ENCODE results near the gene SH3BP5. TPM values are rescaled to one million over a fixed set of nuclear protein-coding genes. Genes with fewer than 3 reads are reported as not detected.

Gene SH3BP5
- total RNA-seq, 1 donor from 2014 or later = 7.7 TPM

- no peak for DNase-seq (ENCODE audit: low read depth)
Measured at GRCh38 chr3:15298504-15298903, 33.9 kb downstream of the SH3BP5 start.

GRCh38 chr3:15297608-15298350 lies 34.6 kb downstream of the SH3BP5 start:
- no peak for DNase-seq (ENCODE audit: low read depth)

GRCh38 chr3:15295506-15295905 lies 36.9 kb downstream of the SH3BP5 start:
- peak; percentile 49 for DNase-seq (ENCODE audit: low read depth)

GRCh38 chr3:15294929-15295328 lies 37.5 kb downstream of the SH3BP5 start:
- DNase-seq (ENCODE audit: low read depth) = no peak

- DNase-seq (ENCODE audit: low read depth) = peak; percentile 72
Measured at GRCh38 chr3:15292765-15293522, 39.4 kb downstream of the SH3BP5 start.

- no peak for DNase-seq (ENCODE audit: low read depth)
Measured at GRCh38 chr3:15291589-15292541, 40.5 kb downstream of the SH3BP5 start.

- DNase-seq (ENCODE audit: low read depth) = no peak
Measured at GRCh38 chr3:15290736-15291135, 41.6 kb downstream of the SH3BP5 start.

- DNase-seq (ENCODE audit: low read depth) = no peak
Measured at GRCh38 chr3:15289661-15290060, 42.7 kb downstream of the SH3BP5 start.

- DNase-seq (ENCODE audit: low read depth) = no peak
Measured at GRCh38 chr3:15288331-15289035, 43.9 kb downstream of the SH3BP5 start.

GRCh38 chr3:15287565-15288330 lies 44.6 kb downstream of the SH3BP5 start:
- peak; percentile 78 for DNase-seq (ENCODE audit: low read depth)

- no peak for DNase-seq (ENCODE audit: low read depth)
Measured at GRCh38 chr3:15286022-15286421, 46.4 kb downstream of the SH3BP5 start.

GRCh38 chr3:15284121-15284889 lies 48.1 kb downstream of the SH3BP5 start:
- DNase-seq (ENCODE audit: low read depth) = peak; percentile 38

GRCh38 chr3:15283702-15284101 lies 48.7 kb downstream of the SH3BP5 start:
- no peak for DNase-seq (ENCODE audit: low read depth)

GRCh38 chr3:15281817-15282216 lies 50.6 kb downstream of the SH3BP5 start:
- DNase-seq (ENCODE audit: low read depth) = no peak

- DNase-seq (ENCODE audit: low read depth) = peak; percentile 78
Measured at GRCh38 chr3:15280853-15281532, 51.4 kb downstream of the SH3BP5 start.

- DNase-seq (ENCODE audit: low read depth) = no peak
Measured at GRCh38 chr3:15279671-15280402, 52.5 kb downstream of the SH3BP5 start.

- DNase-seq (ENCODE audit: low read depth) = no peak
Measured at GRCh38 chr3:15279205-15279604, 53.2 kb downstream of the SH3BP5 start.

- DNase-seq (ENCODE audit: low read depth) = no peak
Measured at GRCh38 chr3:15277861-15278500, 54.4 kb downstream of the SH3BP5 start.
